Left ventricle myocardium superior (tissue), 1 donor: ENCODE measurements around the gene LAMB4. TPM values are rescaled to one million over a fixed set of nuclear protein-coding genes. Genes with fewer than 3 reads are reported as not detected.

Experiments
- ATAC-seq: fragments of 200-7000 bp; cut with Tn5 transposase; one replicate; pipeline ENCODE4 v1.9.1; 2020; ENCODE audit warnings: mild to moderate bottlenecking, moderate library complexity
- DNase-seq: peaks from one replicate; pipeline ENCODE4 v3.0.0-alpha.2; 2020
- intact Hi-C: fragments of 100-400 bp; cut with micrococcal nuclease; formaldehyde crosslinking; loops from one replicate; pipeline ENCODE4 v1.11.0; 2022
- total RNA-seq: library from RNA; stranded (reverse); fragmentation: NEBNext Ultra II Directional; extraction: Animal tissue kit (Norgen Biotek cat#: 25700); gene quantifications from one replicate; pipeline ENCODE4 v1.2.1, GENCODE V29; 2021
- donor health status: DM: no; HTN: yes; CAD: no; lungs with severe emphysema.

LAMB4 gene
- total RNA-seq, 1 donor from 2014 or later, result 0.22 TPM

DNA sequence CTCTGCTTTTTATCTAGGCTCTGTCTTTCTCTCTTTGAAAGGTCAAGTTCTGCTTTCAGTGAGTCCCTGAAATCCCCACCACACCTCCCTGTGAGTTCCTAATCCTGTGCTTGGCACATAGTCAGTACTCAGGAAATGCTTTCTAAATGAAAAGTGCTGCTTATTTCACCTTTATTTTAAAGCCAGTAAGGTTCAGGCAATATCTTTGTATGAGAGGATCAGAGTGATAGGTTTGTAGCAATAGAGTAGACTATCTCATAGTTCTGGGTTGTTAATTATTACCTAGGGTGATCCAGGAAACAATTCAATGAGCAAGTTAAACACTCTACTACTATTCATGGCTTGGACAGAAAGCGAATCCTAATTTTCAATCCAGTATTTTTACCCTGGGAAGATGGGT lies 119.8 kb downstream of the LAMB4 start:
- no peak for DNase-seq
- intact Hi-C loops, result loop anchor here (10.0 kb wide), 1 partner anchor 536 kb away; the partner anchor contains the start of gene GPR22
- ATAC-seq, result peak; percentile 26

DNA sequence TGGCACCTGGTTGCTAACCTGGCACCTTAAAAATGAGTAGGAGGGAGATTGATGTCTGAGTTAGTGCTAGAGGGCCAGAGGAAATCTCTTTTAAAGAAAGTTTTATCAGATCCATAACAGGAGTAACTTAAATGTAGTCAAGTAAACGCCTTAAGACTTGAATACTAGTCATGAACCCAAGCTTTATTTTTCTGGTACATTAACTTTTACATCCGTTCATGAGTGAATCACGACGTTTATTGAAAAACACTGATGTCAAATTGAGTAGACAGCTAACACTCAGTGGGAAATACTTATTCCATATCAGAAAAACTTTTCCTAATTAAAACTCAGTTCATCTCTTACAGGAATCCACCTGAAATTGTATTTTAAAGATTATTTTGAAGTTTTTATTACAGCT lies 120.3 kb downstream of the LAMB4 start:
- no peak for ATAC-seq
- intact Hi-C loops, result loop anchor here (10.0 kb wide), 3 partner anchors 55 to 535 kb away; partner anchors contain the start of gene GPR22
- no peak for DNase-seq

DNA sequence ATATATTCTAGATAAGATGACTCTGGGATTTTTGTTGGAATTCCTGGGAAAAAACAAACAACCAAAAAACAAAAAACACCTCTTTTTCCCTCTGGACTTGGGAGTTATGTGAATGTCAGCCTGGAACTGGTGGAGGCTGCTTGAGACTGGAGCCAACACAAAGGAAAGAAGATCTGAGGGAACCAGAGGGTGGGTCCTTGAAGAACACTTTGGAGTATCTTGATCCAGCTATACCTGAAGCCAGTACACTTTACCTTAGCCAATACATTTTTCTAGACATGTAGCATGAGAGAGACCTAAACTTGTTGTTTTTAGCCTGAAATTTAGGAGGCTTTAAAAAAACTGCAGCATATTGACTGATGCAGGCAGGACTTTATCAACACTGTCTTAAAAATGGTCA lies 121.3 kb downstream of the LAMB4 start:
- intact Hi-C loops, result loop anchor here (10.0 kb wide), 2 partner anchors 54 to 136 kb away; no protein-coding TSS in a partner anchor
- DNase-seq (no peak), ATAC-seq (no peak)

DNA sequence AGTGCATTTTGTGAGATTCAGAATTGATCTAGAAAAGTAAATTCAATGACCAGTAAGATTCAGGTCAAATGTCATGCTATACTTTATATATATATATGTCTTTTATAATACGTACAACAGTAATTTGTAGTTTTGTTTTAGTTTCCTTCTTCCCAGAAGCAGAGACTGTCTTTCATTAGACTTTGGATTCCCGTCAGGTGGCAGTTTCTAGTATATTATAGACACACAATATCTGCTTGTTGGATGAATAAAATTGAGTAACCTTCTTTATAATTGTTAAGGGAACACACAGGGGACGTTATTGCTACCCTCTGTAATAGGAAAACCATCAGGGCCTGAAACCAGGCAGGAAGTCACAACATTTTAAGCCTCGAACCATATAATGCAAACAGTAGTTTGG lies 121.9 kb downstream of the LAMB4 start:
- intact Hi-C loops, result loop anchor here (10.0 kb wide), 2 partner anchors 53 to 137 kb away; no protein-coding TSS in a partner anchor
- DNase-seq (no peak), ATAC-seq (no peak)

- ATAC-seq (no peak), DNase-seq (no peak)
- intact Hi-C loops, result loop anchor here (10.0 kb wide), 2 partner anchors 53 to 137 kb away; no protein-coding TSS in a partner anchor
Observed at GRCh38 chr7:108007762-108008161, 122.4 kb downstream of the LAMB4 start.

GRCh38 chr7:108007261-108007660 lies 122.9 kb downstream of the LAMB4 start:
- intact Hi-C loops, result loop anchor here (10.0 kb wide), 2 partner anchors 52 to 138 kb away; no protein-coding TSS in a partner anchor
- DNase-seq, result no peak
- ATAC-seq, result no peak

DNA sequence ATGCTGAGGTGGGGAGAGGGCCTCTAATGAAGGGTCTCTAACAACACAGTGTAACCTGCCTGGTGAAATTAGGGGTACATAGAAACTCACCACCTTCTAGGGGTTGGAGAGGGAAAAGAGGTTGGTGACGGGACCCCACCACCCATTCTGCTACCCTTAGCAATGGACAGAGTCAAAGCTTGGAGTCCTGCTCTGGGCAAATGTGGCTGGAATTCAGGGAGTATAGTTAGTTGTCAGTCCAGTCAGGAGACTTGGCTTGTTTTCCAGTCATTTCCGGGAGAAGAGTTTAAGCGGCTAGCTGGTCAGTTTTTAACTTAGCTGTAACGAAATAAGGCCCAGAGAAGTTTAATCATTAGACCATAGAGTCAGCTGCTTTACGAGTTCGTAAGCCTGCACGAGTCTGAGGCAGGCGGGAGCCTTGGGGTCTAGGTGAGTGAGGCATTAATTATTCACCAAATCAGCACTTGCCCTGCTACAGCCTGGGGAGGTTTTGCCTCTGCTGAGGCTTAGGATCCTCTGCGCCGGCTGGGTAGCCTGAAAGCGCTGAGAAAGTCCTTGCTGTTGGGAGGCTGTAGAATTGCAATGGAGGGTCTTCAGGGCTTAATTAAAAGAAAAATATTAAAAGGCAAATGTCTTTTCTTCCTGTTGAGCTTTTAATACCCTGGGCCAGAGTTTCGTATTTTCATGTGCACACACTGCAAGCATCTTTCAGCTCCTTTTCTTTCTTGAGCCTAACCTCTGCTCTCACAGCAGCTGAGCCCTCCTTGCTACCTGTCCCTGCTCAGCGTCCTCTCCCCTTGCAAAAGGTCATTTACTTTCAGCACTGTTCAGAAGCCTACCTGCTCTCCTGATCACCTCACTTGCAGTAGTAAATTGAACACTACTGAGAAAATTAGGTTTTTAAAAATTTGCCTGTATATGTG lies 125.7 kb downstream of the LAMB4 start:
- intact Hi-C loops, result loop anchor here (10.0 kb wide), 2 partner anchors 50 to 140 kb away; no protein-coding TSS in a partner anchor
- ATAC-seq (peak; percentile 11), DNase-seq (no peak)

DNA sequence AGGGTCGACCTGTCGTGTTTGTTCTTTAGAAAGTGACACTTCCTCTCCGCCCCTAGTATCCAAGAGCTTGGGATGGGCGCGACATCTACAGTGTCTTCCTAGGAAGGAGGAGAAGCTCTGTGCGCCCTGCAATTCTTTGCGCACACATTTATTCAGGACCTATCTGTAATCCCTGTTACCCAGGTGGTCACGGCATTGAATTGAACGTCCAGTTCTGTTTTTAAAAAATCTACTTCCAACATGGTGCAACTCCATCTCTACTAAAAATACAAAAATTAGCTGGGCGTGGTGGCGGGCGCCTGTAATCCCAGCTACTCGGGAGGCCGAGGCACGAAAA lies 126.6 kb downstream of the LAMB4 start:
- intact Hi-C loops, result loop anchor here (10.0 kb wide), 2 partner anchors 49 to 141 kb away; no protein-coding TSS in a partner anchor
- DNase-seq (no peak), ATAC-seq (no peak)

- intact Hi-C loops, result loop anchor here (10.0 kb wide), 2 partner anchors 48 to 142 kb away; no protein-coding TSS in a partner anchor
- DNase-seq (peak; percentile 90), ATAC-seq (peak; percentile 88)
Observed at GRCh38 chr7:108002726-108003598, 127.2 kb downstream of the LAMB4 start, which contains the start of gene LAMB1. LAMB1 (minus strand) TSS chr7:108003161; CDS start chr7:108002885, 276 bp downstream.

DNA sequence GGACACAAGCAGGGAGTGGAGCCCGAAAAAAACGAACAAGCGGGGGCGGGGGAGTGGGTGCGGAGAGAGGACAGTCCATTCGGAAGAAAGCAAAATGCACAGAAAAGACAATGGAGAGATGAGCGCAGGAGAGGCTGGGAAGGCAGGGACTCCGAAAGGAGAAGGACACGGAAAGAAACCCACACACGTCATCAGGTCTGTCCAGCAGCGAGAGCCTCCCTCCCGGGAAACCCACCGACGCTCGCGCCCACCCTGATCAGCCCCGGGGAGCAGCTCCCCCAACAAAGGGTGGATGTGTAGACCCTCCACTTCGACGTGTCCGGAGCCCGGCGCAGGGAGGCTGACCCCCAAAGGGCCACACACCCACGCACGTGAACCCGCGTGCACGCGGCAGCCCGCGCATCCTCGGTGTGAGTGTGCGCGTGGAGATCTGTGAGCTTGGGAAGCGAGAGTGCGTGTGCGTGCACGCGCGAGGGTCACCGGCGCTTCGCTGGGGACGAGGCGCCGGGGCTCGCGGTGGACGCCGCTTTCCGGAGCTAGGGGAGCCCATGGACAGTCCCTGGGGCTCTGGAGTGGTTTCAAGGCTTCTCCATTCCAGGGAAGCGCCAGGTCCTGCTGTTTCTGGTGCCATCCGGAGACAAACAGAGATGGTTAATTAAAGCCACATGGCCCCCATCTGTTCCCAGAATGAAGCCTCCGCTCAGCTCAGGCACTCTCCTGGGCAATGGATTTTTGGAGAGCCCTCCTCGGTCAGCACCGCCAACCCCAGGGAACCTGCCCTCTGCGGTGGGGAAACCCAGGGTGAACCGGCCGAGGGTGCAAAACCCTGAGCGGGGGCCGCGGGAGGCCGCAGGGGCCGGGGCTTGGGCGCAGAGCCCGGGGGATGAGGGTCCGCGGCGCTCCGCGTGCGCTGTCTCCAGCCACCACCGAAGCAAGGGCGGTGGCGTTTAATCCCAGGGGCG lies 128.1 kb downstream of the LAMB4 start:
- ATAC-seq, result peak; percentile 44
- intact Hi-C loops, result loop anchor here (10.0 kb wide), 2 partner anchors 47 to 143 kb away; no protein-coding TSS in a partner anchor
- DNase-seq, result peak; percentile 57

DNA sequence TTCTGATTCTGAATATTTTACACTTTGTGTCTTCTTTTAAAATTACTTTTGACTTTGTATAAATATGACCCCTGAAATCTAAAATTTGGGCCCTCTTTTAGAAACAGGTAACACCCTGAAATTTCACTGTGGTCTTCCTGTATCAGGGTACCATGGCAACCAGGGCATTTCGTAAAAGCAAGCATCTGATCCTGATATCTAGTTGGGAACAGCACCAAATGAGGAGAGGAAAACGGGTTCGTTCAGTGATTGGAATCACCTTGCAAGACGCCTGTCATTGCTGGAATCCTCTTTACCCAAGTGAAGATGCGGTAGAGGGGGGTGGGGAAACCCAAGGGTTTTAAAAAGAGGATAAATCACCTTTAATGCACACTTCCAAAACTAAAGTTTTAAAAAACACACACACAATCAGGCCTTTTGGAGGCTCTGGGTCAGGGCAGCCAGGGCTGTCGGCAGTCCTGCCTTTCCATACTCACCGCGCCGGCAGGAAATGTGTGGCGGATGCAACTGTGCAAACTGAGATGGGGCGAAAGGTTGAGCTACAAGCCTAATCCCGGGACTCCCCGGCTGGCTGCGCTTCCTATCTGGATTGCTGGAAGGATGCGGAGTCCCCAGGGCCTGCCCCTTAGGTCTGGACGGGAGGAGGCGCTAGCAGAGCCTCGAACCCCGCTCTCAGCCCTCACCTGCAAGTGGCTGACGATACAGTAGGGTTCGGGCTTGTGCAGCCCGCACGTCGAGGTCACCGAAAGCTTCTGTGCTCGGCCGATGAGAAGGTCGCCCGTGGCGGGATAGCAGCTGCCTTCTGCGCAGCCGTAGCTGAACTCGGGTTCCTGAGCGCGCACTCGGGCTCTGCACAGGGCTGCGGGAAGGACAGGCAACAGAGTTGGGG lies 129.0 kb downstream of the LAMB4 start:
- DNase-seq (peak; percentile 69), ATAC-seq (peak; percentile 35)
- intact Hi-C loops, result loop anchor here (10.0 kb wide), 2 partner anchors 46 to 144 kb away; no protein-coding TSS in a partner anchor

DNA sequence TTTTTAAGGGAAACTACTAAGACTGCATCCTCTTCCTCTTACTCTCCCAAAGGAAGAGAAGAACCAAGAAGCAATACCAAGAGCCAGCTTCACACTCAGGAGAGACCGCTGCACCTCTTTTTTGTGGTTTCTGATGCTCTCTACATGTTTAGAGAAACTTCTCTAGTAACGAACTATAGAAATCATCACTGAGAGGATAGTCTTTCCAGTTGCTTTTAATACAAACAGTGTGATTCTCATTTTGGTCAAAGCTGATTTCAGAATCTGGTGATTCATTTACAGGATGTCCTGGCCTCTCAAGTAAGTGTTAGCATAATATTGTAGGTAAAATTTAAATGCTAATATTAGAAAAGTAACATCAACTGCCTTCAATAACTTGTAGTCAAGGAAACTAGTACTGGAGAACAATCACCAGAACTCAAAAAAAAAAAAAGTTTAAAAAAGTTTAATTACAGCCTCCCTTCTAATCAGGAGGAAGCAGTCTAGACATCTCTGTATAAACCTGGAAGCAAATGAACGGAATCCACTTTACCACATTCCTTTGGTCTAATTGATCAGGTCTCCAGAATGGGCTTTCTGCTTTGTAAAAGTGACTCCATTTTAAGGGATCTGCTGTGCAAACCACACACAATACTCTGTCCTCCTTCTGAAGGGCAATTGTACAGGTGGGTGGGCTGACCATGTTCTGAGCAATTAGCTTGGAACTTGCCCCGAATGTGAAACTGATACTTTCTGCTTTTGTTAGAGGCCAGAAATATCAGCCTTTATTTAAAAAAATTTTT lies 130.2 kb downstream of the LAMB4 start:
- ATAC-seq, result no peak
- intact Hi-C loops, result loop anchor here (10.0 kb wide), 2 partner anchors 45 to 145 kb away; no protein-coding TSS in a partner anchor

GRCh38 chr7:107998660-107999480 lies 131.3 kb downstream of the LAMB4 start:
- ATAC-seq (no peak), DNase-seq (no peak)
- intact Hi-C loops, result no loop called here

More for the DNA sequence above, 130.2 kb downstream of the LAMB4 start:
- no peak for DNase-seq

DNA sequence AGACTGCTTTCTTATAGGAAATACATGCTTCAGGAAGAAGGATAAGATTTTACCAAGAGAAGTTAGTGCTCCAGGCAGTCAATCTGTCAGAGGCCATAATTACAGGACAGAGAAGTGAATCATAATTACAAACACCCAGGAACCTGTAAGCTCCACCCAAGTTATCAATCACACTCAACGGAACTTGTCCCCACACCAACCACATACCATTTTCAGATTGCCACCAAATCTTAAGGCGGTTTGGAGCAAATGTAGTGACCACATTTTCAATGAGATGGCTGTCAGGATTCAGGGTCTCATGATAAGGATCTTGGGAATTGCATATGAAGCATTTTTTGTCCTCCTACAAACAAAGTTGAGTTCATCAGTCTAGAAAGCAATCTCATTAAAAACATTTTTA lies 132.0 kb downstream of the LAMB4 start:
- intact Hi-C loops, result no loop called here
- ATAC-seq, result no peak
- DNase-seq, result no peak

- ATAC-seq, result no peak
- intact Hi-C loops, result no loop called here
Observed at GRCh38 chr7:107996072-107996882, 133.9 kb downstream of the LAMB4 start.

More at GRCh38 chr7:107996072-107996882, 133.9 kb downstream of the LAMB4 start:
- no peak for DNase-seq
